GM18508 (cell line): Measurements from ENCODE around the gene BLOC1S2.
"Not testable (repeated sequence)": the region's sequence is repeated elsewhere in the genome, so short reads cannot be mapped to it uniquely, and the experiment has no call there.

Experiments used
- ATAC-seq: cut with Tn5 transposase; IDR thresholded peaks from one replicate; pipeline ENCODE4 v1.9.1; 2021; ENCODE audit warnings: moderate number of reproducible peaks; ENCODE audit not compliant: insufficient read depth, unreplicated experiment

The BLOC1S2 gene

DNA sequence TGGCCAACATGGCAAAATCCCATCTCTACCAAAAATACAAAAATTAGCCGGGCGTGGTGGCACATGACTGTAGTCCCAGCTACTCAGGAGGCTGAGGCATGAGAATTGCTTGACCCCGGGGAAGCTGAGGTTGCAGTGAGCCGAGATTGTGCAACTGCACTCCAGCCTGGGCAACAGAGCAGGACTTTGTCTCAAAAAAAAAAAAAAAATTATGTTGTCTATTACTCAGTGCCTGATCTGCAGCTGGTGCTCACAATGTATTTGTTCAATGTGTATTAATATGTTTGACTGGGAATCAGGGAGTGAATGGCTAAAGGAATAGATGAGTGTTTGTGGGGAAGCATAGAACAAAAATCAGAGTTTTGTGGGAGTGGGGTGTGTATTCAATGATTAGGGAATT, 5.8 kb upstream of the BLOC1S2 start:
- ATAC-seq, result not testable (repeated sequence)

GRCh38 chr10:100291356-100291755, 4.9 kb upstream of the BLOC1S2 start:
- no peak for ATAC-seq

DNA sequence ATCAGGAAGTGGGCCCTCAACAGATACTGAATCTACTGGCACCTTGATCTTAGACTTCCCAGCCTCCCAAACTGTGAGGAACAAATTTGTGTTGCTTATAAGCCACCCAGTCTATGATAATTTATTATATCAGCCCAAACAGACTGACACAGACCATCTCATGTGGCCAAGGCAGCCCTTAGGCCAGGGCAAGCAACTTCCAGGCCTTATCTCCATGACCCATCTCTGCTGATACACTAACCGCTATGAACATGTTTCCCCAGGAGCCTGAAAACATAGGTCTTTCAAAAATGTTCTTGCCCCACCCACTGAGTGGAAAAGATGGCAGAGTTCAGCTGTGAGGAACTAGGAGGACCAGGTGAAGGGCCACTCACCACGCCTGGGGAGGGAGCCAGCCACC, 3.2 kb upstream of the BLOC1S2 start:
- ATAC-seq, result no peak

DNA sequence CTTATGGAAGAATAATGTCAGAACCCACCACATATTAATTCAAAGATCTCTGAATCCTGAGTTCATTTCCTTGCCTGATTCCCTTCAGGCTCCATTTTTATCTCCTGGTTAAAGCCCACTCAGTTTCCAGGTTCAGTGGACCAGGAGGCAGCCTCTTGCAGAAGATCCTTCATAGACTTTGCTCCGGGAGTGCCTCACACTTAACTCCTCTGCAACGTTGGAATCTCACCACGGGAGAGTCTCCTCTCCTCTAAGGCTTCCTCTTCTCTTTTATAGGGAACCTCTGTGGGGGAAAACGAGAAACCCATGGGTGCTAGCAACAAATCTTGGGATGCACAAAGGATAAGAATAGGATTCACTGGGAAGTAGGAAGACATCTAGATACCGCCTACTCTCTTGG, 1.7 kb upstream of the BLOC1S2 start:
- no peak for ATAC-seq

DNA sequence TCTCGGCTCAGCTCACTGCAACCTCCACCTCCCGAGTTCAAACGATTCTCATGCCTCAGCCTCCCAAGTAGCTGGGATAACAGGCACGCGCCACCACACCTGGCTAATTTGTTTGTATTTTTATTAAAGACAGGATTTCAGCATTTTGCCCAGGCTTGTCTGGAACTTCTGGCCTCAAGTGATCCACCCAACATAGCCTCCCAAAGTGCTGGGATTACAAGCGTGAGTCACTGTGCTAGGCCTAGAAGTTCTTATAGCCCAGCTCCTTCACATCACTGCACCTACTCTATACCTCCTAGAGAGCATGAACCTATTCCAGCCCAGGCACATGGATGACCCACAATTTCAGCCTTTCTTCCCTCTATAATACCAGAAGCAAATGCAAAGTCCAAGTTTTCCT, 1.3 kb upstream of the BLOC1S2 start:
- no peak for ATAC-seq

- ATAC-seq, result not testable (repeated sequence)
Observed at GRCh38 chr10:100285326-100285725, 1.2 kb downstream of the BLOC1S2 start.

GRCh38 chr10:100282907-100283306, 3.6 kb downstream of the BLOC1S2 start:
- ATAC-seq, result no peak

DNA sequence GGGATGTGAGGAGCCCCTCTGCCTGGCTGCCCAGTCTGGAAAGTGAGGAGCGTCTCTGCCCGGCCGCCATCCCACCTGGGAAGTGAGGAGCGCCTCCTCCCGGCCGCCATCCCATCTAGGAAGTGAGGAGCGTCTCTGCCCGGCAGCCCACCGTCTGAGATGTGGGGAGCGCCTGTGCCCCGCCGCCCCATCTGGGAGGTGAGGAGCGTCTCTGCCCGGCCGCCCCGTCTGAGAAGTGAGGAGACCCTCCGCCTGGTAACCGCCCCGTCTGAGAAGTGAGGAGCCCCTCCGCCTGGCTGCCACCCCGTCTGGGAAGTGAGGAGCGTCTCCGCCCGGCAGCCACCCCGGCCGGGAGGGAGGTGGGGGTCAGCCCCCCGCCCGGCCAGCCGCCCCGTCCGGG, 9.5 kb downstream of the BLOC1S2 start:
- not testable (repeated sequence) for ATAC-seq

GRCh38 chr10:100267239-100268104, 19.0 kb downstream of the BLOC1S2 start, which contains the start of gene CWF19L1:
Gene CWF19L1, minus strand, starts transcription at chr10:100267638. Its CDS starts 45 bp downstream, at chr10:100267593.
- no peak for ATAC-seq

DNA sequence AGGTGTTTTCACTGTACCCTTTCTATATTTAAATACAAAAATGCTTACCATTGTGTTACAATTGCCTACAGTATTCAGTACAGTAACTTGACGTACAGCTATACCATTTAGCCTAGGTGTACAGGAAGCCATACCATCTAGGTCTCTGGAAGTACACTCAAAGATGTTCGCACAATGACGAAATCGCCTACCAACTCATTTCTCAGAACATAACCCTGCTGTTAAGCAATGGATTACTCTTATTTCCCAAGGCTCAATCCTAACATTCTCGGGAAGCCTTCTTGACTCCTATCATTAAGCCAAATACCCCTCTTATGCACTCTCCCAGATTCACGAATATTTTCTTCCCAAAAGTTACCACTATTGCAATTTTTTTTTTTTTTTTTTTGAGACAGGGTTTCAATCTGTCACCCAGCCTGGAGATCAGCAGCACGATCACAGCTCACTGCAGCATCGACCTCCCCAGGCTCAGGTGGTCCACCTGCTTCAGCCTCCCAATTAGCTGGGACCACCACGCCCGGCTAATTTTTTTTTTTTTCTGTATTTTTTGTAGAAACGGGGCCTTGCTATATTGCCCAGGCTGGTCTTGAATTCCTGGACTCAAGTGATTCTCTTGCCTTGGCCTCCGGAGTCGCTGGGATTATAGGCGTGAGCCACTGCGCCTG, 20.5 kb downstream of the BLOC1S2 start:
- no peak for ATAC-seq

- no peak for ATAC-seq
Observed at GRCh38 chr10:100254191-100254590, 32.3 kb downstream of the BLOC1S2 start.

DNA sequence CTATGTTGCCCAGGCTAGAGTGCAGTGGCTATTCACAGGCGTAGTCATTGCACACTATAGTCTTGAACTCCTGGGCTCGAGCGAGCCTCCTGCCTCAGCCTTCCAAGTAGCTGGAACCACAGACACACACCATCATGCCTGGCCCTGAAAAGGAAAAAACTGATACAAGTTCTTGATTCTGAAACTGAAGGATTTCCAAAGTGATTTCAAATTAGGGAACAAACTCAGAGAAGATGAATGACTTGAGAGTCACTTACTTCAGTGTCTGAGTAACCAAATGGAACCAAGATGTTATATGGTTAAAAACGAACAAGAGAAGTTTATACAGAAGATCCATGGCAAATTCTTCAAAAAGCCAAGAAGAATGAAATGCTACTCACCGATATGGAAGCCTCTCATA, 33.4 kb downstream of the BLOC1S2 start:
- no peak for ATAC-seq

GRCh38 chr10:100248820-100249219, 37.7 kb downstream of the BLOC1S2 start:
- no peak for ATAC-seq

DNA sequence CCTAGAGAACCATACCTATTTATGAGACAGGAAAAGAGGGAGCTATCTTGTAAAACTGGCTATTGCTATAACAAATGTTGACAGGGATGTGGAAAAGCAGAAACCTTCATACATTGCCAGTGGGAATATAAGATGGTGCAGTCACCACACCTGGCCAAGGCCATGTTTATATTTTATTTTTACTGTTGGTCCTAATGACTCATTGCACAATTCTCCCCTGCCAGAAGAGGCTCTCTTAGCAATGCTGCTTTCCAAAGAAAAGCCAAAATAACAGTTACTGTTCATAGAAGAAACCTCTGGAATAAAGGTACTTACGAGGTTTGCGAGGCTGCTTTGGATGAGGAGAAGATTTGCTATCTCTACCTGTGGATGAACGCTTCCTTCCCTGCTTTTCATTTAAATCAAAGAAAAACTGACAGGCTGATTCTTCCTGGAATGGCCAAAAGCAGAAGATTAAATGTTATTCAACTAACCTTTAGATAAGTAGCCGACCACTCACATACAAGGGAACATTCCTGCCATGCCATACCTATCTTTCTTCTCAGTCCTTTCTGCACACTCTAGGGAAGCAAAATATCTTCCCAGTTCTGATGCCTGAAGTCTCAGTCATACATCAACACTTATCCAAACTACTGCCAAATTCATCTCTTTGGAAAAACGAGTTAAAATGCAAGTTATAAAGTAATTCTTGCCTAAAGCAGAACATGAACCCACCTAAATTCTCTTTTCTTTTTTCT, 40.8 kb downstream of the BLOC1S2 start:
- no peak for ATAC-seq

DNA sequence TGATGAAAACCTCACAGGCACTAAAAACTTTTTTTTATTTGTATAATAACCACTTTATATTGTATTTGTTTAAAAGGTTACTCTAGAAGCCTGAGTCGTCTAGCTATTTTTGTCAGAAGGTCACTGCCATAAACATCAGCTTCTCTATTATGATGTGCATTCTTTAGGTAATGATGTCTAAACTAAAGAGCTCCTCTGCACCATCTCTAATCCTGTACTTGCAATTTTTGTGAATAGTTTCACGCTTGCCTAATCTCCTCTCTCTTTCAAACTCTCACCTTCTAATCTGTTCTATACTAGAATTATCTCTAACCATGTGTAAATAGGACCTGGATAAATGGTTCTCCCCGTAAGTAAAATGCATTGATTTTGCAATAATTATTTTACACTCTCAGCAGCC, 46.6 kb downstream of the BLOC1S2 start:
- ATAC-seq, result no peak

GRCh38 chr10:100238429-100238828, 48.1 kb downstream of the BLOC1S2 start:
- no peak for ATAC-seq

GRCh38 chr10:100232101-100232500, 54.4 kb downstream of the BLOC1S2 start:
- ATAC-seq, result no peak

GRCh38 chr10:100229819-100230422, 56.6 kb downstream of the BLOC1S2 start:
- ATAC-seq, result no peak

DNA sequence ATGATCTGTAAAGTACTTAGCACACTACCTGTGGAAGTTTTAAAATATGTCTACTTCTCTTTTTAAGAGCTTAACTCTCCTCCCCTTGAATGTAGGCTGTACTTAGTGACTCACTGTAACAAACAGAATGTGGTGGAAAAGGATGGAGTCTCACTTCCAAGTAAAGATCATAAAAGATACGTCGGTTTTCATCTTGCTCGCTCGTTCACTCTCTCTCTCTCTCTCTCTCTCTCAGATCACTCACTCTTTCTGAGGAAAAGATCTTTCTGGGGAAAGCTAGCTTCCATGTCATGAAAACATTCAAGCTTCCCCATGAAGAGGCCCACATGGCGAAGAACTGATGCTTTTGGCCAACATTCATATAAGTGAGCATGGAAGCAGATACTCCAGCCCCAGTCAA, 62.6 kb downstream of the BLOC1S2 start:
- ATAC-seq, result no peak
